Smooth muscle cell (in vitro differentiated cells): ENCODE results near the gene MRPL41. TPM values are rescaled to one million over a fixed set of nuclear protein-coding genes. Genes with fewer than 3 reads are reported as not detected.
"Not testable (repeated sequence)": the region's sequence is repeated elsewhere in the genome, so short reads cannot be mapped to it uniquely, and the experiment has no call there.

Experiments used
- DNase-seq: peaks from one replicate; lab custom pipeline; 2025; ENCODE audit not compliant: unreplicated experiment; lab: John Stamatoyannopoulos, UW
- H2AFZ ChIP-seq: fragments of 200-600 bp; sonication (generic); 2 replicates; pipeline ENCODE4 v1.6.0; 2016; ENCODE audit warnings: antibody characterized with exemption, low read depth, mild to moderate bottlenecking
- H3F3A ChIP-seq: fragments of 200-600 bp; sonication (generic); 2 replicates; pipeline ENCODE4 v1.6.0; 2017; ENCODE audit warnings: antibody characterized with exemption, low read depth
- H3K27ac ChIP-seq: fragments of 200-600 bp; sonication (generic); 2 replicates; pipeline ENCODE4 v1.5.1; 2016; ENCODE audit warnings: low read depth, mild to moderate bottlenecking
- H3K27me3 ChIP-seq: fragments of 200-600 bp; sonication (generic); 2 replicates; pipeline ENCODE4 v1.6.1; 2016; ENCODE audit warnings: low read depth, mild to moderate bottlenecking
- H3K36me3 ChIP-seq: fragments of 200-600 bp; sonication (generic); 2 replicates; pipeline ENCODE4 v1.5.1; 2016; ENCODE audit warnings: low read depth
- H3K4me1 ChIP-seq: fragments of 200-600 bp; sonication (generic); 2 replicates; pipeline ENCODE4 v1.5.1; 2016; ENCODE audit warnings: low read depth
- H3K4me2 ChIP-seq: fragments of 200-600 bp; sonication (generic); 2 replicates; pipeline ENCODE4 v1.6.0; 2016; ENCODE audit warnings: mild to moderate bottlenecking
- H3K4me3 ChIP-seq: fragments of 200-600 bp; sonication (generic); 2 replicates; pipeline ENCODE4 v1.5.1; 2016; ENCODE audit warnings: mild to moderate bottlenecking
- H3K79me2 ChIP-seq: fragments of 200-600 bp; sonication (generic); 2 replicates; pipeline ENCODE4 v1.6.0; 2016; ENCODE audit warnings: low read depth, mild to moderate bottlenecking
- H3K9ac ChIP-seq: fragments of 200-600 bp; sonication (generic); 2 replicates; pipeline ENCODE4 v1.6.0; 2016; ENCODE audit warnings: low read depth
- H3K9me3 ChIP-seq: fragments of 200-600 bp; sonication (generic); replicated peaks from 2 replicates; pipeline ENCODE4 v1.5.1; 2016; ENCODE audit warnings: low read depth
- H4K20me1 ChIP-seq: fragments of 200-600 bp; sonication (generic); 2 replicates; pipeline ENCODE4 v1.6.0; 2016; ENCODE audit warnings: low read depth
- CTCF ChIP-seq: fragments of 200-600 bp; sonication (generic); IDR thresholded peaks from 2 replicates; pipeline ENCODE4 v1.5.1; 2017; ENCODE audit warnings: borderline replicate concordance, mild to moderate bottlenecking, antibody characterized with exemption; ENCODE audit not compliant: insufficient read depth, poor library complexity, severe bottlenecking
- WGBS: methylation state at CpG from one replicate; pipeline ENCODE4 v1.1.7; 2016; ENCODE audit warnings: low lambda C conversion rate; 5-methylcytosine and 5-hydroxymethylcytosine counted together
- polyA plus RNA-seq: library from polyadenylated mRNA; unstranded; fragments of >200 nt; fragmentation: Nextera tagmentation; extraction: Ambion mirVana; gene quantifications from 2 replicates; pipeline ENCODE4 v1.2.1, GENCODE V29; 2016
- total RNA-seq: library from RNA; depleted of rRNA; stranded (reverse); fragments of >200 nt; gene quantifications from 2 replicates; pipeline ENCODE4 v1.2.3, GENCODE V29; 2014

The MRPL41 gene
- total and polyA plus RNA-seq, 2 experiments from 2014 or later = 33.5 to 85.7 TPM

GRCh38 chr9:137515338-137515724 is 36.3 kb upstream of the MRPL41 start:
- DNase-seq = no peak
- Histone ChIP-seq H2AFZ (no peak overlapping the region), H4K20me1 (no peaks in the 10 kb centered on the region), H3K27ac (no peak overlapping the region), H3K4me2 (no peak overlapping the region), H3K79me2 (no peaks in the 10 kb centered on the region), H3K9ac (no peak overlapping the region), H3K4me3 (no peak overlapping the region), H3K27me3 (no peaks in the 10 kb centered on the region), H3K9me3 (no peaks in the 10 kb centered on the region), H3F3A (no peaks in the 10 kb centered on the region), H3K4me1 (no peaks in the 10 kb centered on the region), H3K36me3 (no peaks in the 10 kb centered on the region)
- no peak for TF ChIP-seq CTCF
- WGBS = 91% methylated on average over 16 of the region's 23 CpGs

- H3K9ac ChIP-seq = no peak overlapping the region
- H3K4me1 ChIP-seq = no peaks in the 10 kb centered on the region
- no peaks in the 10 kb centered on the region for H3K36me3 ChIP-seq
- no peak overlapping the region for H3K4me3 ChIP-seq
- no peak for DNase-seq
- no peak for TF ChIP-seq CTCF
- no peak overlapping the region for H3K27ac ChIP-seq
- H4K20me1 ChIP-seq = no peaks in the 10 kb centered on the region
- no peaks in the 10 kb centered on the region for H3F3A ChIP-seq
- H3K27me3 ChIP-seq = no peaks in the 10 kb centered on the region
- no peaks in the 10 kb centered on the region for H3K9me3 ChIP-seq
- no peak overlapping the region for H2AFZ ChIP-seq
- H3K4me2 ChIP-seq = no peak overlapping the region
- WGBS = 90% methylated on average over 10 of the region's 10 CpGs
- no peaks in the 10 kb centered on the region for H3K79me2 ChIP-seq
Observed at GRCh38 chr9:137516144-137516917, 35.3 kb upstream of the MRPL41 start.

GRCh38 chr9:137518661-137519459 is 32.8 kb upstream of the MRPL41 start:
- not testable (repeated sequence) for H3K9ac ChIP-seq, DNase-seq

GRCh38 chr9:137519553-137519952 is 32.1 kb upstream of the MRPL41 start:
- DNase-seq = no peak
- Histone ChIP-seq H3K4me1 (no peaks in the 10 kb centered on the region), H3K9ac (no peak overlapping the region), H3F3A (no peaks in the 10 kb centered on the region), H4K20me1 (no peaks in the 10 kb centered on the region), H3K27ac (no peak overlapping the region), H3K79me2 (no peaks in the 10 kb centered on the region), H2AFZ (no peak overlapping the region), H3K36me3 (no peaks in the 10 kb centered on the region), H3K4me3 (no peak overlapping the region), H3K27me3 (no peaks in the 10 kb centered on the region), H3K4me2 (no peak overlapping the region), H3K9me3 (no peaks in the 10 kb centered on the region)
- 85% methylated on average over 9 of the region's 10 CpGs for WGBS
- TF ChIP-seq CTCF = no peak

More at GRCh38 chr9:137518661-137519459, 32.8 kb upstream of the MRPL41 start:
- WGBS = 93% methylated on average over 13 of the region's 13 CpGs
- not testable (repeated sequence) for H3K79me2 ChIP-seq, H3K4me1 ChIP-seq, H3K4me2 ChIP-seq, H2AFZ ChIP-seq, H3F3A ChIP-seq, H3K27ac ChIP-seq, H3K36me3 ChIP-seq, H4K20me1 ChIP-seq, H3K27me3 ChIP-seq, H3K9me3 ChIP-seq, H3K4me3 ChIP-seq
